Loucy (cell line): ENCODE data around the gene HTRA3.

Experiments
- EZH2phosphoT487 ChIP-seq: fragments of 200-600 bp; IDR thresholded peaks from 2 replicates; pipeline ENCODE4 v1.6.1; 2018; ENCODE audit warnings: antibody characterized with exemption, mild to moderate bottlenecking, moderate library complexity, borderline replicate concordance
- TF ChIP-seq, protein P1 (sequence below): fragments of 200-600 bp; sonication (generic); conservative IDR thresholded peaks from 2 replicates; pipeline ENCODE4 v1.5.1; 2014; ENCODE audit warnings: mild to moderate bottlenecking, antibody characterized with exemption, low read length

DNA sequence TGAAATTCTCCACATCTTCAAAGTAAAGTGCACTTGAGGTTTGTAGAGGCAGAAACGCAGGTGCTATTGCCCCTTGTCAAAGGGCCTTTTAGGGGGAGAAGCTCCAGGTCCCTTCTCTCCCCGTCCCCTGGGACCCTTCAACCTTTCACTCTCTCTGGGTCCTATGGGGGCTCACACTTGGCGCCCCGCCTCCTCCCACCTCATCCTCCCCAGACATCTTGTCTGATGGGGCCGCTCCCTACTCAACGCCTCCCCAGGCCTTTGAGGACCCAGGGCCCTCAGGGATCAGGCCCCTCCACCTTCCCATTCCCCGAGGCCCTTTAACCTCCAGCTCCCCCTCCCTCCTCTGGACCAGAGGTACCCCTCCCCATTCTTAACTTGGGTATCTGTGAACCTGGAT is 1.3 kb upstream of the HTRA3 start:
- TF ChIP-seq, protein P1, sequence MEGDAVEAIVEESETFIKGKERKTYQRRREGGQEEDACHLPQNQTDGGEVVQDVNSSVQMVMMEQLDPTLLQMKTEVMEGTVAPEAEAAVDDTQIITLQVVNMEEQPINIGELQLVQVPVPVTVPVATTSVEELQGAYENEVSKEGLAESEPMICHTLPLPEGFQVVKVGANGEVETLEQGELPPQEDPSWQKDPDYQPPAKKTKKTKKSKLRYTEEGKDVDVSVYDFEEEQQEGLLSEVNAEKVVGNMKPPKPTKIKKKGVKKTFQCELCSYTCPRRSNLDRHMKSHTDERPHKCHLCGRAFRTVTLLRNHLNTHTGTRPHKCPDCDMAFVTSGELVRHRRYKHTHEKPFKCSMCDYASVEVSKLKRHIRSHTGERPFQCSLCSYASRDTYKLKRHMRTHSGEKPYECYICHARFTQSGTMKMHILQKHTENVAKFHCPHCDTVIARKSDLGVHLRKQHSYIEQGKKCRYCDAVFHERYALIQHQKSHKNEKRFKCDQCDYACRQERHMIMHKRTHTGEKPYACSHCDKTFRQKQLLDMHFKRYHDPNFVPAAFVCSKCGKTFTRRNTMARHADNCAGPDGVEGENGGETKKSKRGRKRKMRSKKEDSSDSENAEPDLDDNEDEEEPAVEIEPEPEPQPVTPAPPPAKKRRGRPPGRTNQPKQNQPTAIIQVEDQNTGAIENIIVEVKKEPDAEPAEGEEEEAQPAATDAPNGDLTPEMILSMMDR = no peak
- no peak for TF ChIP-seq EZH2phosphoT487
